HepG2 (cell line): ENCODE data around the gene LDLR. TPM values are rescaled to one million over a fixed set of nuclear protein-coding genes. Genes with fewer than 3 reads are reported as not detected.

ENCODE experiments used
- AHR ChIP-seq: IDR thresholded peaks from 2 replicates; pipeline ENCODE4 v1.6.1; 2018; ENCODE audit warnings: missing genetic modification reagents, missing compliant biosample characterization
- ELF1 ChIP-seq: sonication (generic); formaldehyde crosslinking; IDR thresholded peaks from 2 replicates; pipeline ENCODE4 v1.4.0; 2020; ENCODE audit warnings: missing genetic modification reagents
- KAT8 ChIP-seq: IDR thresholded peaks from 2 replicates; pipeline ENCODE4 v1.6.1; 2016; ENCODE audit warnings: missing genetic modification reagents, missing compliant biosample characterization
- NFIB ChIP-seq: sonication (generic); formaldehyde crosslinking; IDR thresholded peaks from 2 replicates; pipeline ENCODE4 v1.9.0; 2021; ENCODE audit warnings: missing genetic modification reagents, mild to moderate bottlenecking, borderline replicate concordance
- NRL ChIP-seq: sonication (generic); formaldehyde crosslinking; IDR thresholded peaks from 2 replicates; pipeline ENCODE4 v1.5.0; 2020; ENCODE audit warnings: missing genetic modification reagents, mild to moderate bottlenecking, moderate library complexity, borderline replicate concordance
- PBX3 ChIP-seq: sonication (generic); formaldehyde crosslinking; IDR thresholded peaks from 2 replicates; pipeline ENCODE4 v1.8.1; 2023; ENCODE audit warnings: missing genetic modification reagents, inconsistent platforms, borderline replicate concordance
- SAFB2 ChIP-seq: sonication (generic); formaldehyde crosslinking; IDR thresholded peaks from 2 replicates; pipeline ENCODE4 v1.5.1; 2020; ENCODE audit warnings: missing genetic modification reagents, low read depth, mild to moderate bottlenecking, borderline replicate concordance
- SNAPC2 ChIP-seq: sonication (generic); formaldehyde crosslinking; IDR thresholded peaks from 2 replicates; pipeline ENCODE4 v1.8.1; 2022; ENCODE audit warnings: mild to moderate bottlenecking, missing genetic modification reagents
- XBP1 ChIP-seq: sonication (generic); formaldehyde crosslinking; IDR thresholded peaks from 2 replicates; pipeline ENCODE4 v1.5.0; 2020; ENCODE audit warnings: missing genetic modification reagents
- ZFP36L1 ChIP-seq: sonication (generic); formaldehyde crosslinking; IDR thresholded peaks from 2 replicates; pipeline ENCODE4 v1.8.0; 2022; ENCODE audit warnings: mild to moderate bottlenecking, missing genetic modification reagents, moderate library complexity
- ZNF558 ChIP-seq: sonication (generic); formaldehyde crosslinking; IDR thresholded peaks from 2 replicates; pipeline ENCODE4 v1.9.0; 2022; ENCODE audit warnings: mild to moderate bottlenecking, missing genetic modification reagents, borderline replicate concordance
- ZNF609 ChIP-seq: sonication (generic); formaldehyde crosslinking; IDR thresholded peaks from 2 replicates; pipeline ENCODE4 v1.4.0; 2020; ENCODE audit warnings: mild to moderate bottlenecking, missing genetic modification reagents, borderline replicate concordance
- ZNF772 ChIP-seq: sonication (generic); formaldehyde crosslinking; IDR thresholded peaks from 2 replicates; pipeline ENCODE4 v1.5.0; 2020; ENCODE audit warnings: mild to moderate bottlenecking, missing genetic modification reagents
- ZSCAN20 ChIP-seq: sonication (generic); formaldehyde crosslinking; IDR thresholded peaks from 2 replicates; pipeline ENCODE4 v1.4.0; 2020; ENCODE audit warnings: missing genetic modification reagents, mild to moderate bottlenecking, borderline replicate concordance
- ZSCAN21 ChIP-seq: sonication (generic); formaldehyde crosslinking; IDR thresholded peaks from 2 replicates; pipeline ENCODE4 v1.8.0; 2022; ENCODE audit warnings: mild to moderate bottlenecking, missing genetic modification reagents, moderate library complexity, borderline replicate concordance
- ZSCAN31 ChIP-seq: sonication (generic); formaldehyde crosslinking; IDR thresholded peaks from 2 replicates; pipeline ENCODE4 v1.5.0; 2020; ENCODE audit warnings: low read depth, mild to moderate bottlenecking, missing genetic modification reagents
- ZSCAN9 ChIP-seq: IDR thresholded peaks from 2 replicates; pipeline ENCODE4 v1.6.1; 2016; ENCODE audit warnings: borderline replicate concordance
- polyA plus RNA-seq, 8 experiments: library from polyadenylated mRNA; depleted of rRNA in 3 of 8; stranded (reverse) in 7 of 8; unstranded in 1 of 8; fragments of >200 nt; fragmentation: Illumina TruSeq in 4 of 8; extraction: Trizol in 4 of 8; gene quantifications; 2 replicates each; pipeline versions ENCODE4 v1.2.1 to v1.2.3, GENCODE V29; 2011 to 2016; ENCODE audit warnings: low read depth in 4 of 8, missing spikeins in 1 of 8, mixed read lengths in 1 of 8; ENCODE audit not compliant: insufficient read depth in 1 of 8
- total RNA-seq, 5 experiments: library from RNA; depleted of rRNA; stranded (reverse); fragments of >200 nt; fragmentation: Illumina TruSeq; extraction: Trizol; gene quantifications; 2 replicates each; pipeline ENCODE4 v1.2.3, GENCODE V29; 2016; ENCODE audit warnings: low read depth in 1 of 5
- TF ChIP-seq, protein P1 (sequence below): sonication (generic); formaldehyde crosslinking; IDR thresholded peaks from 2 replicates; pipeline ENCODE4 v1.4.0; 2020; ENCODE audit warnings: mild to moderate bottlenecking, missing genetic modification reagents

Gene LDLR
- total and polyA plus RNA-seq, 2 of the 13 experiments (the other 11 are each of a cell fraction or from before 2014, with no cell fraction given), result 51.6 to 92.5 TPM

DNA sequence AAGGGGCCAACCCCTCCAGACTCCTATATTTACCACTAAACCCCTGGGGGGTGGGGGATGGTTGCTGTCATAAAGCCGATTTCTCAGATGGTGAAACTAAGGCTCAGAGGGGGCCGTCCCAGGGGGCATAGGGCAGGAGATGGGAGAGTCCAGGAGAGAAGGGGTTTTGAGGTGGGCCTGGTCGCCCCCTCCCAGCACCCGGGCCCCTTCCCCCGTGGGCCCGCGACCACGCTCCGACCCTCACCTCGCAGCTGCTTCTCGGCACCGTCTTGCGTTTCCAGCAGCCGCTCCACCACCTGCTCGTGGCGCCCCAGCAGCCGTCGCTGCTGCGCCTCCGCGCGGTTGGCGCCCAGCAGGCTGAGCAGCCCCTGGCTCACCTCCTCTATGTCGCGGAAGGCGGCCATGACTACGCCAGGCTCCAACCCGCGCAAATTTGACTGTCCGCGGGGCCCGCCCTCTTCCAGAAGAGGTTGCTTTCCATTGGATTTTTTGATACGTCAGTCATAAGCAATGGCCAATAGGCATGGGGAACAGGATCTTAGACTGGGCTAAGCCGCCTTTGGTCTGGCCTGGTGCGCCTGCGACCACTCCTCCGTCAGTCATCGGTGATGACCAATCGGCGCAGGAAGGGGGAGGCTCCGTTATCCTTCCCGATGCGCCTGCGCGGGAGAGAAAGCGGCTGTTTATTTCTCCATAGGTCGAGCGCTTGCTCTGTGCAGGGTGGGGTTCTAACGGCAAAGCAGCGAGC lies 66.3 kb downstream of the LDLR start, which contains the start of gene SPC24 (continued):
- TF ChIP-seq AHR (CRISPR knock-in tag) (0 out of 2 replicates have a peak, but pooled peaks have one; percentile 57), XBP1 (no peak), ZFP36L1 (CRISPR knock-in tag) (peak; percentile 64; the same call in 1 of the 2 replicates), ZSCAN21 (CRISPR knock-in tag) (peak; percentile 72; the same call in 1 of the 2 replicates), KAT8 (CRISPR knock-in tag) (peak; percentile 46), PBX3 (CRISPR knock-in tag) (peak; percentile 94; the same call in 1 of the 2 replicates), ZNF609 (CRISPR knock-in tag) (no peak), SNAPC2 (CRISPR knock-in tag) (peak; percentile 73; the same call in 1 of the 2 replicates), NFIB (no peak), ZNF558 (CRISPR knock-in tag) (no peak), SAFB2 (CRISPR knock-in tag) (peak; percentile 75), ELF1 (0 out of 2 replicates have a peak, but pooled peaks have one; percentile 42), ZSCAN20 (CRISPR knock-in tag) (no peak), ZSCAN31 (CRISPR knock-in tag) (peak; percentile 46; the same call in 1 of the 2 replicates), ZNF772 (peak; percentile 57; the same call in 1 of the 2 replicates), NRL (CRISPR knock-in tag) (peak; percentile 84), ZSCAN9 (CRISPR knock-in tag) (peak; percentile 16; the same call in 1 of the 2 replicates)
- TF ChIP-seq, protein P1, sequence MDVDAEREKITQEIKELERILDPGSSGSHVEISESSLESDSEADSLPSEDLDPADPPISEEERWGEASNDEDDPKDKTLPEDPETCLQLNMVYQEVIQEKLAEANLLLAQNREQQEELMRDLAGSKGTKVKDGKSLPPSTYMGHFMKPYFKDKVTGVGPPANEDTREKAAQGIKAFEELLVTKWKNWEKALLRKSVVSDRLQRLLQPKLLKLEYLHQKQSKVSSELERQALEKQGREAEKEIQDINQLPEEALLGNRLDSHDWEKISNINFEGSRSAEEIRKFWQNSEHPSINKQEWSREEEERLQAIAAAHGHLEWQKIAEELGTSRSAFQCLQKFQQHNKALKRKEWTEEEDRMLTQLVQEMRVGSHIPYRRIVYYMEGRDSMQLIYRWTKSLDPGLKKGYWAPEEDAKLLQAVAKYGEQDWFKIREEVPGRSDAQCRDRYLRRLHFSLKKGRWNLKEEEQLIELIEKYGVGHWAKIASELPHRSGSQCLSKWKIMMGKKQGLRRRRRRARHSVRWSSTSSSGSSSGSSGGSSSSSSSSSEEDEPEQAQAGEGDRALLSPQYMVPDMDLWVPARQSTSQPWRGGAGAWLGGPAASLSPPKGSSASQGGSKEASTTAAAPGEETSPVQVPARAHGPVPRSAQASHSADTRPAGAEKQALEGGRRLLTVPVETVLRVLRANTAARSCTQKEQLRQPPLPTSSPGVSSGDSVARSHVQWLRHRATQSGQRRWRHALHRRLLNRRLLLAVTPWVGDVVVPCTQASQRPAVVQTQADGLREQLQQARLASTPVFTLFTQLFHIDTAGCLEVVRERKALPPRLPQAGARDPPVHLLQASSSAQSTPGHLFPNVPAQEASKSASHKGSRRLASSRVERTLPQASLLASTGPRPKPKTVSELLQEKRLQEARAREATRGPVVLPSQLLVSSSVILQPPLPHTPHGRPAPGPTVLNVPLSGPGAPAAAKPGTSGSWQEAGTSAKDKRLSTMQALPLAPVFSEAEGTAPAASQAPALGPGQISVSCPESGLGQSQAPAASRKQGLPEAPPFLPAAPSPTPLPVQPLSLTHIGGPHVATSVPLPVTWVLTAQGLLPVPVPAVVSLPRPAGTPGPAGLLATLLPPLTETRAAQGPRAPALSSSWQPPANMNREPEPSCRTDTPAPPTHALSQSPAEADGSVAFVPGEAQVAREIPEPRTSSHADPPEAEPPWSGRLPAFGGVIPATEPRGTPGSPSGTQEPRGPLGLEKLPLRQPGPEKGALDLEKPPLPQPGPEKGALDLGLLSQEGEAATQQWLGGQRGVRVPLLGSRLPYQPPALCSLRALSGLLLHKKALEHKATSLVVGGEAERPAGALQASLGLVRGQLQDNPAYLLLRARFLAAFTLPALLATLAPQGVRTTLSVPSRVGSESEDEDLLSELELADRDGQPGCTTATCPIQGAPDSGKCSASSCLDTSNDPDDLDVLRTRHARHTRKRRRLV (CRISPR knock-in tag), result peak; percentile 70; the same call in 1 of the 2 replicates
